Spleen (tissue), 11 donors: Measurements from ENCODE around the gene AP2M1. TPM values are rescaled to one million over a fixed set of nuclear protein-coding genes. Genes with fewer than 3 reads are reported as not detected.
A peak's percentile ranks its signal among the peaks of the same experiment; 100 is the strongest.

Experiments
- DNase-seq: peaks from one replicate; pipeline ENCODE4 v3.0.0-alpha.2; 2020
- H3K27ac ChIP-seq, 8 donors: fragments of 200-600 bp; sonication (generic) in 7 of 8; 1 replicate in 4 of 8; 2 replicates in 4 of 8; pipeline versions ENCODE4 v1.5.0 to v1.8.0; 2016 to 2021; ENCODE audit warnings: inconsistent platforms in 4 of 8, mild to moderate bottlenecking in 4 of 8, moderate library complexity in 1 of 8
- H3K27me3 ChIP-seq, 7 donors: fragments of 200-600 bp; sonication (generic) in 6 of 7; replicated peaks in 1 of 7; 1 replicate in 4 of 7; 2 replicates in 3 of 7; pipeline versions ENCODE4 v1.5.0 to v1.8.0; 2016 to 2021; ENCODE audit warnings: inconsistent platforms in 3 of 7, mild to moderate bottlenecking in 1 of 7
- H3K36me3 ChIP-seq, 6 donors: fragments of 200-600 bp; sonication (generic) in 5 of 6; 1 replicate in 4 of 6; 2 replicates in 2 of 6; pipeline versions ENCODE4 v1.5.0 to v1.8.0; 2016 to 2021; ENCODE audit warnings: inconsistent platforms in 2 of 6
- H3K4me1 ChIP-seq, 6 donors: fragments of 200-600 bp; sonication (generic) in 5 of 6; 1 replicate in 3 of 6; 2 replicates in 3 of 6; pipeline versions ENCODE4 v1.5.0 to v1.8.0; 2016 to 2021; ENCODE audit warnings: inconsistent platforms in 3 of 6
- H3K4me3 ChIP-seq, 8 donors: fragments of 200-600 bp; sonication (generic) in 7 of 8; 1 replicate in 4 of 8; 2 replicates in 4 of 8; pipeline versions ENCODE4 v1.5.0 to v1.8.0; 2016 to 2021; ENCODE audit warnings: inconsistent platforms in 4 of 8, mild to moderate bottlenecking in 4 of 8, moderate library complexity in 2 of 8
- H3K9me3 ChIP-seq, 8 donors: fragments of 200-600 bp; sonication (generic) in 7 of 8; 1 replicate in 4 of 8; 2 replicates in 4 of 8; pipeline versions ENCODE4 v1.5.0 to v1.8.0; 2016 to 2021; ENCODE audit warnings: inconsistent platforms in 4 of 8
- CTCF ChIP-seq, 11 experiments: fragments of 200-600 bp in 7 of 11; fragments of 450-650 bp in 4 of 11; sonication (generic) in 4 of 11; IDR thresholded peaks in 8 of 11; conservative IDR thresholded peaks in 3 of 11; 1 replicate in 7 of 11; 2 replicates in 4 of 11; pipeline versions ENCODE4 v1.4.0 to v1.8.0; 2016 to 2021; ENCODE audit warnings: antibody characterized with exemption in 11 of 11, inconsistent platforms in 4 of 11, mild to moderate bottlenecking in 1 of 11
- POLR2A ChIP-seq, 3 donors: fragments of 450-650 bp; IDR thresholded peaks; one replicate each; pipeline ENCODE4 v1.5.1; 2017; ENCODE audit warnings: antibody characterized with exemption in 3 of 3, mild to moderate bottlenecking in 1 of 3
- POLR2AphosphoS5 ChIP-seq, 3 donors: sonication (generic); formaldehyde crosslinking; IDR thresholded peaks; one replicate each; pipeline ENCODE4 v1.5.1; 2017; ENCODE audit warnings: antibody characterized with exemption in 3 of 3
- WGBS, 5 donors: extraction: QIAGEN DNeasy Blood & Tissue Kit in 3 of 5; methylation state at CpG; one replicate each; pipeline versions ENCODE4 v1.1.5 to v1.1.7; 2013 to 2018; 5-methylcytosine and 5-hydroxymethylcytosine counted together
- intact Hi-C: fragments of 100-400 bp; cut with DNase I; formaldehyde crosslinking; loops from one replicate; pipeline ENCODE4 v1.15.0; 2023; ENCODE audit warnings: low total_unique reads
- polyA plus RNA-seq, 3 donors: library from polyadenylated mRNA; stranded (reverse); fragments of 200-250 nt; gene quantifications; one replicate each; pipeline ENCODE4 v1.2.1, GENCODE V29; 2013
- total RNA-seq, 7 donors: library from RNA; depleted of rRNA in 3 of 7; stranded (reverse); fragments of >200 nt in 3 of 7; fragmentation: NEBNext Ultra II Directional in 4 of 7; extraction: Animal tissue kit (Norgen Biotek cat#: 25700) in 4 of 7; gene quantifications; one replicate each; pipeline versions ENCODE4 v1.1.0 to v1.2.1, GENCODE V29; 2016 to 2021
- donor health status: healthy with polysubstance abuse.
- donor health status: DM: no; HTN: no; CAD: no; lungs with moderate emphysema.
- donor health status: DM: no; HTN: no; CAD: no.
- donor health status: Bipolar disorder and iron deficiency.
- donor health status: healthy.
- donor health status: DM: no; HTN: no; CAD: no.
- donor health status: DM: yes; HTN: yes; CAD: no.

Gene AP2M1
- total and polyA plus RNA-seq, 10 donors = 98.7 to 254 (median 195) TPM

GRCh38 chr3:184186184-184186901 lies 11.7 kb downstream of the AP2M1 start, which contains the start of gene ABCF3:
Gene ABCF3, plus strand, starts transcription at chr3:184186199. Its CDS starts 9 bp downstream, at chr3:184186208.
- 1% methylated on average over 44 to 45 of the region's 45 CpGs for WGBS, 5 donors
- TF ChIP-seq POLR2A (IDR thresholded peaks at IDR 0.05) (peak in 1 of 3 donors; percentile 69), POLR2AphosphoS5 (IDR thresholded peaks at IDR 0.05) (peak; percentile 77 to 96 (median 92)), CTCF (IDR thresholded peaks at IDR 0.05 in 8 of 11, conservative IDR thresholded peaks at IDR 0.05 in 3 of 11) (no peak)
- Histone ChIP-seq H3K36me3 (peaks cover 2 to 78% (median 68%) of the 10 kb centered on the region in 6 donors), H3K27ac (peak within 1 kb of the TSS; percentile 65 to 91 (median 84)), H3K27me3 (no peaks in the 10 kb centered on the region), H3K4me3 (peak within 1 kb of the TSS; percentile 82 to 96 (median 86)), H3K4me1 (peaks cover 13 to 50% (median 34%) of the 10 kb centered on the region in 6 donors), H3K9me3 (no peaks in the 10 kb centered on the region)
- intact Hi-C loops = loop anchor here (10.0 kb wide), 1 partner anchor 128 kb away; the partner anchor contains the start of gene EIF4G1
- DNase-seq = no peak

DNA sequence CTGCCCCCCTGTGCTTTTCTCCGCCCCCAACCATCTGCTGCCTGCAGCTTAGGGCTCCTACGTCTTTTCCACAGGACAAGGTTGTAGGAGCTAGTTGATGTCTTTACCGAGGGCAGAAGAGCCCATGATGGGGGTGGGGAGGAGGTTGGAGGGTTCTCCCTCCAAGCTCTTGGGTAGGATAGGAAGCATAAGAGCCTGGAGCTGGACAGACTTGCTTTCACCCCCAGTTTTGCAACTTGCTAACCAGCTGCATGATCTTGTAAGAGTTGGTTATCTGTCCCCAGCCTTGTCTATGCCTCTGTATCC lies 12.2 kb downstream of the AP2M1 start:
- intact Hi-C loops = loop anchor here (10.0 kb wide), 1 partner anchor 128 kb away; the partner anchor contains the start of gene EIF4G1
- WGBS, 5 donors = 15 to 26% (median 20%) methylated on average over 3 of the region's 3 CpGs
- peaks cover 13 to 50% (median 34%) of the 10 kb centered on the region in 6 donors for H3K4me1 ChIP-seq
- peak overlapping the region; percentile 82 to 96 (median 86) for H3K4me3 ChIP-seq
- H3K27me3 ChIP-seq = no peaks in the 10 kb centered on the region
- H3K9me3 ChIP-seq = no peaks in the 10 kb centered on the region
- peaks cover 2 to 78% (median 68%) of the 10 kb centered on the region in 6 donors for H3K36me3 ChIP-seq
- H3K27ac ChIP-seq = peak overlapping the region in 5 of 8 donors; percentile 84 to 91 (median 87)
- no peak for TF ChIP-seq POLR2A (IDR thresholded peaks at IDR 0.05)
- no peak for TF ChIP-seq POLR2AphosphoS5 (IDR thresholded peaks at IDR 0.05)
- TF ChIP-seq CTCF (IDR thresholded peaks at IDR 0.05 in 8 of 11, conservative IDR thresholded peaks at IDR 0.05 in 3 of 11) = no peak
- DNase-seq = no peak

DNA sequence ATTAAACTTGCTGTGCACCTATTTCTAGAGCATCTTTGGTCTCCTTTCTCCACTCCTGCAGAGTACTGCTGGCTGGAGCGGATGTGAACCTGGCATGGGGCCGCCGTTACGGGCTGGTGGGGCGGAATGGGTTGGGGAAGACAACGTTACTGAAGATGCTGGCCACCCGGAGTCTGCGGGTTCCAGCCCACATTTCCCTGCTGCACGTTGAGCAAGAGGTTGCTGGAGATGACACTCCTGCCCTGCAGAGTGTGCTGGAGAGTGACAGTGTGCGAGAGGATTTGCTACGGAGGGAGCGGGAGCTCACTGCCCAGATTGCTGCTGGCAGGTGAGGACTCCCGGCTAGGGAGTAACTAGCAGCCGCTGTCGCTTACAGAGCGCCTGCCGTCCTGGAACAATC lies 13.4 kb downstream of the AP2M1 start:
- TF ChIP-seq CTCF (IDR thresholded peaks at IDR 0.05 in 8 of 11, conservative IDR thresholded peaks at IDR 0.05 in 3 of 11) (no peak), POLR2A (IDR thresholded peaks at IDR 0.05) (no peak), POLR2AphosphoS5 (IDR thresholded peaks at IDR 0.05) (no peak)
- intact Hi-C loops = loop anchor here (10.0 kb wide), 1 partner anchor 127 kb away; the partner anchor contains the start of gene EIF4G1
- WGBS, 5 donors = 88 to 94% (median 92%) methylated on average over 17 of the region's 17 CpGs
- DNase-seq = no peak
- H3K9me3 ChIP-seq = no peaks in the 10 kb centered on the region
- no peak overlapping the region for H3K27ac ChIP-seq
- H3K4me1 ChIP-seq = peaks cover 13 to 50% (median 34%) of the 10 kb centered on the region in 6 donors
- H3K4me3 ChIP-seq = no peak overlapping the region
- H3K36me3 ChIP-seq = peaks cover 2 to 78% (median 68%) of the 10 kb centered on the region in 6 donors
- H3K27me3 ChIP-seq = no peaks in the 10 kb centered on the region

- WGBS, 5 donors = 93 to 97% (median 96%) methylated on average over 13 of the region's 13 CpGs
- DNase-seq = no peak
- no peak for TF ChIP-seq POLR2A (IDR thresholded peaks at IDR 0.05)
- no peak for TF ChIP-seq POLR2AphosphoS5 (IDR thresholded peaks at IDR 0.05)
- TF ChIP-seq CTCF (IDR thresholded peaks at IDR 0.05 in 8 of 11, conservative IDR thresholded peaks at IDR 0.05 in 3 of 11) = no peak
- Histone ChIP-seq H3K4me1 (peaks cover 13 to 50% (median 34%) of the 10 kb centered on the region in 6 donors), H3K27me3 (no peaks in the 10 kb centered on the region), H3K4me3 (no peak overlapping the region), H3K27ac (no peak overlapping the region), H3K9me3 (no peaks in the 10 kb centered on the region), H3K36me3 (peaks cover 0 to 78% (median 68%) of the 10 kb centered on the region in 6 donors)
- intact Hi-C loops = loop anchor here (10.0 kb wide), 1 partner anchor 125 kb away; the partner anchor contains the start of gene EIF4G1
These were observed 14.8 kb downstream of the AP2M1 start for GRCh38 chr3:184189421-184189820.
